Stimulated activated CD4-positive, alpha-beta T cell treated with anti-CD3 and anti-CD28 coated beads, Interleukin-15, amount 100 ng/mL, for 1 hour (primary cell): Measurements from ENCODE around the gene OR5H15.
"Not testable (repeated sequence)": the region's sequence is repeated elsewhere in the genome, so short reads cannot be mapped to it uniquely, and the experiment has no call there.

Experiments
- DNase-seq, 2 donors: peaks; one replicate each; pipeline ENCODE4 v3.0.0-alpha.2; 2020; ENCODE audit warnings: low read depth in 1 of 2, low spot score in 1 of 2

OR5H15 gene

GRCh38 chr3:98166396-98166795, at the start of gene OR5H15:
TSS of gene OR5H15 (plus strand) at chr3:98166696. CDS start at chr3:98168700, 2,004 bp downstream.
- no peak for DNase-seq

GRCh38 chr3:98130421-98130820, 36.1 kb upstream of the OR5H15 start, which contains the start of gene OR5H1:
TSS of gene OR5H1 (plus strand) at chr3:98130721. CDS start at chr3:98132698, 1,977 bp downstream.
- DNase-seq: no peak

DNA sequence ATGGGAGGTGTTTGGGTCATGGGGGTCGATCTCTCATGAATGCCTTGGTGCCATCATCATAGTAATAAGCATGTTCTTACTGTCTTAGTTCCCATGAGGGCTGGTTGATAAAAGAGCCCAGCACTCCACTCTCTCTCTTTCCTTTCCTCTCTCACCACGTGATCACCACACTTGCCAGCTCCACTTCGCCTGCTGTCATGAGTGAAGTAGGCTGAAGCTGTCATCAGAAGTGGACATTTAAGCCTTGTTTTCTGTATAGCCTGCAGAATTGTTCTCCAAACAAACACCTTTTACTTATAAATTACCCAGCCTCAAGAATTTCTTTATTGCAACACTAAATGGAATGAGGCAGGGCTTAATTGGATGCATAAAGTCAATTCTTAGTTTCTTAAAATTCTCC, 29.9 kb upstream of the OR5H15 start:
- no peak for DNase-seq

DNA sequence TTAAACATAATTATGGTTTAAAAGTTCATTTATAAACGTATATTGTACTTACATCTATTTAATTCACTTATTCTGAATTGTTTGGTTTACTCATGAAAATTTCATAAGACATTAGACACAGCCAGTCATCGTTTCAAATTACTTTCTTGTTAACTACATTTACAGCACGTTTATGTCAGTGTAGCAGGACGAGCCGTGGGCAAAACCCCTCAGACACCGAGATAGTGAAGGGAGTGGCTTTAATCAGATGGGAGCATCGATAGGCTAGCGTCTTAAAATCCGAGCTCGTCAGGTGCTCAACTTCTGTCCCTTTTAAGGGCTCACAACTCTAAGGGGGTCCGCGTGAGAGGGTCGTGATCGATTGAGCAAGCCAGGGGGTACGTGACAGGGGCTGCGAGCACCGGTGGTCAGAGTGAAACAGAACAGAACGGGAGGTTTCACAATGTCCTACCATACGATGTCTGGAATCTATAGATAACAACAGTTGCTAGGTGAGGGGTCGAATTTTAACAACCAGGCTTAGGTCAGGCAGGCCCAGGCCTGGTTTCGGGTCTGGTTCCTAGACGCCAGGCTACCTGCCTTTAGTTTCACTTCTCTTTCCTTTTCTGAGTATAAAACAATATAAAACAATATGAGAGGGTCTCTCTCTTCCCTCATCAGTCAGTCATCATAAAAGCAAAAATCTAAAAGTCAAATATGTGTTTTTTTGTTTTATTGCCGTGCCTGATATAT, 28.5 kb upstream of the OR5H15 start:
- DNase-seq: not testable (repeated sequence)

- no peak for DNase-seq
Measured at GRCh38 chr3:98140531-98140930, 26.0 kb upstream of the OR5H15 start.

DNA sequence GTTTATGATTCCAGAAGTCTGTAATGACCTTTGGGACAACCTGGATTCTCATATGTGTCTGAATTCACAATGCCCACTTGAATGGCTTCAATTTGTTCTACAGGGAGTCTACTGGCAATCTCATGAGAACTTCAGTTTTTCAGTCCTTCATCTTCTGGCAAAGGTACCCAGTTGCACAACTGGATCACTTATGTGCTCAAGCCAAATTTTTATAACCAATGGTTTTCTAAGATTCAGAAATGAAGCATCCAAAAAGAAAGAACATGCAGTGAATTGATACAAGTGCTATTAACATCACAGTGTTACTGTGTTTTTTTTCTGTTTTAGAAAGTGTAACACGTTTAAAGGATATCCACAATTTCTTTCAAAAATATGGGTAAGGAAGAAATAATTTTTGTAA, 19.3 kb upstream of the OR5H15 start, which contains the start of gene OR5H14:
Gene OR5H14 (plus strand): TSS at position 301 of the 400 bp plus-strand sequence. CDS start 1,907 bp downstream, outside the sequence.
- no peak for DNase-seq

DNA sequence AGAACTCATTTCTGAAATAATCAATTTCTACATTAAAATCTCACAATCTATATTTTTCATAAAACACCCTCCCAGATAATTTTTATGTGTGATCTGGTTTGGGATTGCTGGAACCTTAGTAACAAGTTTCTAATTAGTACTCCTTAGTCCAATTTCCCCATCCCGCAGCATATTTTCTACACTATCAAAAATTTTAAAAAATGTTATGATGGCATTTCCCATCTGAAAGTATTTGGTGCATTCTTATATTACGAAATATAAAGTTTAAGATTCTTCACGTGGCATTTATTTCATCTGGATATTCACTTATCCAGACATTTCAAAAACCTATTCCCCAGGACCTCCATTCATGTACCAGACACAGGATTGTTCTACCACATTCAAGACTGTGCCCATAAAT, 17.7 kb upstream of the OR5H15 start:
- DNase-seq: no peak

DNA sequence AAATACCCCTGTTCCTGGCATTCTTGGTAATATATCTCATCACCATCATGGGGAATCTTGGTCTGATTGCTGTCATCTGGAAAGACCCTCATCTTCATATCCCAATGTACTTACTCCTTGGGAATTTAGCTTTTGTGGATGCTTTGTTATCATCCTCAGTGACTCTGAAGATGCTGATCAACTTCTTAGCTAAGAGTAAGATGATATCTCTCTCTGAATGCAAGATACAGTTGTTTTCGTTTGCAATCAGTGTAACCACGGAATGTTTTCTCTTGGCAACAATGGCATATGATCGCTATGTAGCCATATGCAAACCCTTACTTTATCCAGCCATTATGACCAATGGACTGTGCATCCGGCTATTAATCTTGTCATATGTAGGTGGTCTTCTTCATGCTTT, 17.0 kb upstream of the OR5H15 start:
- DNase-seq: not testable (repeated sequence)

- no peak for DNase-seq
Measured at GRCh38 chr3:98151241-98151640, 15.3 kb upstream of the OR5H15 start.

DNA sequence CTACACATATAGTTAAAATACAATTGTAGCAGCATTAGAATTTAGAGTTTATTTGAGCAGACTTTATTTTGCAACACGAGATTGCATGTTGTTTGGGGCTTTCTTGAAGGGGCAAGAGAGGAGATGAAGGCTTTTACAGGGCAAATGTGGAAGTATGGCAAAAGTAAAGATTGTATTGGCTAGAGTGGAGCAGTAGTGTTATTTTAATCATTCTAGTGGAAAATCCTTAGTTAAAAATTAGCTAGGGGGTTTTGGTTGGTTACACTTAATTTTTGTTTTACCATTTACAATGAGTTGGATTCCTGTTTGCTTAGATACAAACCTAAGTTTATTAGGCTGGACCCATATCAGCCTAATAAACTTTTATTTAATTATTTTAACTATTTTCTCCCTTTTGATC, 4.6 kb downstream of the OR5H15 start:
- DNase-seq: no peak

DNA sequence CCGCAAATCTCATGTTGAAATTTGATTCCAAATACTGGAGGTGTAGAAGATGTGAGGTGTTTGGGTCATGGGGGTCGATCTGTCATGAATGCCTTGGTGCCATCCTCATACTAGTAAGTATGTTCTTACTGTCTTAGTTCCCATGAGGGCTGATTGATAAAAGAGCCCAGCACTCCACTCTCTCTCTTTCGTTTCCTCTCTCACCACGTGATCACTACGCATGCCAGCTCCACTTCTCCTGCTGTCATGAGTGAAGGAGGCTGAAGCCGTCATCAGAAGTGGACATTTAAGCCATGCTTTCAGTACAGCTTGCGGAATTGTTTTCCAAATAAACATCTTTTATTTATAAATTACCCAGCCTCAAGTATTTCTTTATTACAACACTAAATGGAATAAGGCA, 6.1 kb downstream of the OR5H15 start:
- no peak for DNase-seq

DNA sequence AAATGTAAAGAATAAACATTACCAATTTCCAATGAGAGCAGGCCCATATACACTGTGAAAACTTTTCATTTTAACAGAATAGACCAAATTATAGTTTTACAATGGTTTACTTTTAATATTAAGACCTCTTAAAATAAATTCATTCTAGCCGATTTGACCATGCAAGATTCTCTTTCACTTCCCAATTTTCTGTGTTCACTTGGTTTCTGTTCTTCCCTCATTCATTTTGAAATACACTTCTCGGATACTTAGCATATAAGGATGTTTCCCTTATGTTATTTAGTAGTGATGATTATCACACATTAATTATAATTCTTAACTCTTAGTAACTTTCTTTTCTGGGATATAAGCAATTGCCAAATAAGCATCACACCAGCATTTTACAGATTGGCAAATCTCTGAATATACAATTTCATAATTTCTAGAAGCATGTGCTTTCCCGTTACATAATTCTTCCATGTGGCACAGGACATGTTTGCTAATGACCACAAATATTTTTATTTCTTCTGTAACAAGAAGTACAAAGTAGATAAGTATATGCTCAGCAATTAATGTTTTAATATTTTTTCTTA, 13.9 kb downstream of the OR5H15 start:
- DNase-seq: no peak

DNA sequence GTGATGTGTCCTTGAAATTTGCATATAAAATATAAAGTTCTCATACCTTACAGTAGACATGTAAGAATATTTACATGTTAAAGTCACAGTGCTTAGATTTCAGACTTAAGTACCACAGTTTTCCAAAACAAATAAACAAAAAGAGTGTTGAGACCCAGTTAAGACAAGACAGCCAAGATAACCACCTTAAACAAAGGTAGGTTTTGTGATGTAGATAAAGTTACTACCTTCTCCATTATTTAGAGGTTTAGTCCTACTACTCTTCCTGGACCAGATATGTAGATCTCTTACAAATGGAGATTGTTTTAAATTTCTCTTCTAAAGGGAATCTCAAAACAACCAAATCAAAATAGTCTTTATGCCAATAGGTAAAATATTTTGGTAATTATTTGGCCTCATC, 15.7 kb downstream of the OR5H15 start:
- DNase-seq: no peak

DNA sequence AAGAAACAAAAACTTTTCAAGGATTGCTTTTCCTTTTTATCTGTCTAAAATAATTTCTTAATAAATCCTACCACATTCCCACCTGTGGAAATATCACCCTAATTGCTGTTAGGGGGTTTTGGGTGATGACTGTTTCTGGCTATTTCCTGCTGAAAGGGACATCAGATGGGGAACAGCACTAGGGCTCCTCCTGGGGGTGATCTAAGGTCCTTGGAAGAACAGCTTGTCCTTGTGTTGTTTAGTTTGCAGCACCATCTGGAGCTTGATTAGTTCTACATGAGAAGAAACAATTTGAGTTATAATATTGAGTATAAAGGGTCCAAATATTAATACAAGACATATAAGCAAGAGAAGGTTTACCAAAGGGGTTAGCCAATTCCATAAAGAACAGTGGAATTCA, 18.7 kb downstream of the OR5H15 start:
- DNase-seq: no peak

DNA sequence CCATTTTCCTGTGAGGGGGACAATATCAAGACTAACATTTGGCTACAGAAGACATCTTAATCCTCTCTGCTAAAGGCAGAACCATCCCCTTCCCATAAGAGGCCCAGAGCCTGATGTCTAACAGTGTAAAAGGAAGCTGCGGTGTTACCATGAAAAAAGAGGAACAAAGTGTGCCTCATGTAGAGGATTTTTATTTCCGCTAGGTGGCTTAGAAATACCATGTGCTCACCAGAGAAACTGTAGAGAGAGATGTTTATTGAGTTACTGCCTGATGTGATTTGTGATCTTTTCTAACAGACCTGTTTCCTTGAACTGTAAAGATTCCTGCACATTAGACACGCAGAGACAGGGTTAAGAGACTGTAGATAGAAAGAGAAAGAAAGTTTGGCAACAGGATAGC, 22.0 kb downstream of the OR5H15 start:
- no peak for DNase-seq

DNA sequence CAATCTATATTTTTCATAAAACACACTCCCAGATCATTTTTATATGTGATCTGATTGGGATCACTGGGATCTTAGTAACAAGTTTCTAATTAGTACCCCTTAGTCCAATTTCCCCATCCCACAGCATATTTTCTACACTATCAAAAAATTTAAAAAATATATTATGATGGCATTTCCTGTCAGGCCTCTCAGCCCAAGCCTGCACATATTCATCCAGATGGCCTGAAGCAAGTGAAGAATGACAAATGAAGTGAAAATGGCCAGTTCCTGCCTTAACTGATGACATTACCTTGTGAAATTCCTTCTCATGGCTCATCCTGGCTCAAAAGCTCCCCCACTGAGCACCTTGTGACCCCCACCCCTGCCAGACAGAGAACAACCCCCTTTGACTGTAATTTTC, 24.4 kb downstream of the OR5H15 start:
- not testable (repeated sequence) for DNase-seq

- not testable (repeated sequence) for DNase-seq
Measured at GRCh38 chr3:98196293-98196692, 29.8 kb downstream of the OR5H15 start.

GRCh38 chr3:98199020-98199419, 32.5 kb downstream of the OR5H15 start:
- no peak for DNase-seq

GRCh38 chr3:98209244-98209643, 42.7 kb downstream of the OR5H15 start:
- DNase-seq: no peak

- DNase-seq: no peak
Measured at GRCh38 chr3:98213276-98213675, 46.8 kb downstream of the OR5H15 start.

DNA sequence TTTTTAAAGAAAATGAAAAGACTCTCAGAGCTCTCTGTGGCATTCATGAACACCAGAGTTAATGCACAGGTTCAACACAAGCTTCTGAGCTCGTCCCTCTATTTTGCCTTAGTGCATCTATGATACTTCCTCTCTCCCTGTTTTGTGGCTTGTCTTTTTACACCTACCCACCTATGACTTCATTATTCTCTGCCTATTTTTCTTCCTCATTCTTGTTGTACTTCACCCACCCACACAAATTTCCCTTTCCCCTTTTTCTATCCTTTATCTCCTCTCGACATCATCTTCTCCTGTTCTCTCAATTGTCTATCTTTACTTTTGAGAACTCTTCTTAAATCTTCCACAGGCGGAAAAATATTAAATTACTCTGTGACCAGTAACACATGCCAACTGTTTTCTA, 48.6 kb downstream of the OR5H15 start:
- DNase-seq: no peak
